Measurements from ENCODE around the gene NDUFAF5. TPM values are rescaled to one million over a fixed set of nuclear protein-coding genes. Genes with fewer than 3 reads are reported as not detected.

NDUFAF5 gene
- total and polyA plus RNA-seq, 2 experiments from 2014 or later, result 16.6 to 21.3 TPM

DNA sequence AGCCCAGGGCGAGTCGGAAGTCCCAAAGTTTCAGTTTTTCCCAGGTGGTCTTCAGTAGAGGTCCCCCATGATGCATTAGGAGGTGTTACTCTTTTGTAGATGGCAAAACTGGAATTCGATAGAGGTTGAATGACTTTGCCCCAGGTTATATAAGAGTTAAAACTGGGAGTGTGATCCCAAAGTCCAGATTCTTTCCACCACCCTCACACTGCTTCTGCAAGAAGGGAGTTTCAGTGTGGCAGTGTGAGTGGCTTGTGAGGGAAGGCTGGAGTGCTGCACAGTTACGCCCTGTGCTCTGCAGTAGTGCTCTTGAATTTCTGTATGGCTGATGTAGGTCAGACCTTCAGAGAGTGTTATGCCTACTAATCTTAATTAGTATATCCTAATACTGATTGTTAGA lies 29.8 kb downstream of the NDUFAF5 start:
- Histone ChIP-seq H3K36me3 (replicated peaks; ENCODE audit: insufficient read depth, low read depth) (no peaks in the 10 kb centered on the region), H3K79me2 (no peaks in the 10 kb centered on the region), H3K9me2 (replicated peaks; ENCODE audit: insufficient read depth) (no peaks in the 10 kb centered on the region), H2AFZ (no peak overlapping the region), H4K20me1 (ENCODE audit: insufficient read depth, poor library complexity, severe bottlenecking) (no peaks in the 10 kb centered on the region), H3K4me2 (no peak overlapping the region), H3K4me3 (no peak overlapping the region), H3K9me3 (ENCODE audit: low read depth) (no peaks in the 10 kb centered on the region), H3K27me3 (no peaks in the 10 kb centered on the region), H3K27ac (no peak overlapping the region), H3K4me1 (ENCODE audit: insufficient read depth) (no peaks in the 10 kb centered on the region)
- TF ChIP-seq EZH2 (IDR thresholded peaks at IDR 0.05; ENCODE audit: borderline replicate concordance) (no peak), CTCF (IDR thresholded peaks at IDR 0.05; ENCODE audit: poor library complexity) (no peak), EZH2phosphoT487 (IDR thresholded peaks at IDR 0.05; ENCODE audit: low read depth, severe bottlenecking, unreplicated experiment) (no peak)
- WGBS (ENCODE audit: low lambda C conversion rate, missing lambda C conversion rate), result 88% methylated on average over 4 of the region's 4 CpGs
- DNase-seq (ENCODE audit: low spot score), result no peak

DNA sequence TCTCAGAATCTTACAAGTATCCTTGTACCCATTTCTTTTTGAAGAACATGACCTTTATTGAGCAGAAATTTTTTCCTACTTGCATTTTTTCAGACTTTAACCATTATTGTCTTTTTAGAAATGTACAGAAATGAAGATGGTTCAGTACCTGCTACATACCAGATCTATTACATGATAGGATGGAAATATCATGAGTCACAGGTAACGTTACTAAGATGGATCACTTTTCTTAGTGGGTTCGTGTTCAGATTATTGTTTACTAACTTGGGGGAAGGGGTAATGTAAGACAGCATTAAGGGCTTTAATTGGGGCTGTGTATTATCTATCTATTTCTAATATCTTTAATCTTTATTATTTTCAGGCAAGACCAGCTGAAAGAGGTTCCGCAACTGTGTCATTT lies 31.9 kb downstream of the NDUFAF5 start:
- Histone ChIP-seq H3K27ac (no peak overlapping the region), H3K79me2 (no peaks in the 10 kb centered on the region), H2AFZ (no peak overlapping the region), H3K9me3 (ENCODE audit: low read depth) (no peaks in the 10 kb centered on the region), H3K27me3 (no peaks in the 10 kb centered on the region), H3K4me3 (no peak overlapping the region), H3K36me3 (replicated peaks; ENCODE audit: insufficient read depth, low read depth) (no peaks in the 10 kb centered on the region), H4K20me1 (ENCODE audit: insufficient read depth, poor library complexity, severe bottlenecking) (no peaks in the 10 kb centered on the region), H3K4me1 (ENCODE audit: insufficient read depth) (no peaks in the 10 kb centered on the region), H3K4me2 (no peak overlapping the region), H3K9me2 (replicated peaks; ENCODE audit: insufficient read depth) (no peaks in the 10 kb centered on the region)
- TF ChIP-seq EZH2phosphoT487 (IDR thresholded peaks at IDR 0.05; ENCODE audit: low read depth, severe bottlenecking, unreplicated experiment) (no peak), EZH2 (IDR thresholded peaks at IDR 0.05; ENCODE audit: borderline replicate concordance) (no peak), CTCF (IDR thresholded peaks at IDR 0.05; ENCODE audit: poor library complexity) (no peak)
- DNase-seq (ENCODE audit: low spot score), result no peak
- 87% methylated on average over 3 of the region's 3 CpGs for WGBS (ENCODE audit: low lambda C conversion rate, missing lambda C conversion rate)

DNA sequence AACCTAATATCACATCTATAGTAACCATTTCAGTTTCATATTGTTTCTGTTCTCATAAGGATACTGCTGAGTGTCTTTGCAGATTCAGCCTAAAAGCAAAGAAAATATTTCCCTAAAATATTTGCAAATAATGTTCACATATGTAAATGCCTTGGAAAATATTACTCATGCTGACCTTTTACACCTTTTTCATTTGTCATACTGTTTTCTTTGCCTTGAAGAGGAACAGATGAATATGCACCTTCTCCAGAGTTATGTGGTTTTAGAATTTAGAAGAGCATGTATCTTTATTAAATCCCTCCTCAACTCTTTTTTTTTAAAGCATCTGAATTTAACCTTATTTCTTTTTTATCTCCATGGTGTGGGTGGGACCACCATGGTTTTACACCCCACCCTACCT lies 32.5 kb downstream of the NDUFAF5 start:
- no peak overlapping the region for H2AFZ ChIP-seq
- H3K9me2 ChIP-seq (replicated peaks; ENCODE audit: insufficient read depth), result no peaks in the 10 kb centered on the region
- H3K4me1 ChIP-seq (ENCODE audit: insufficient read depth), result no peaks in the 10 kb centered on the region
- no peaks in the 10 kb centered on the region for H4K20me1 ChIP-seq (ENCODE audit: insufficient read depth, poor library complexity, severe bottlenecking)
- TF ChIP-seq EZH2 (IDR thresholded peaks at IDR 0.05; ENCODE audit: borderline replicate concordance) (no peak), EZH2phosphoT487 (IDR thresholded peaks at IDR 0.05; ENCODE audit: low read depth, severe bottlenecking, unreplicated experiment) (no peak), CTCF (IDR thresholded peaks at IDR 0.05; ENCODE audit: poor library complexity) (no peak)
- no peaks in the 10 kb centered on the region for H3K79me2 ChIP-seq
- H3K9me3 ChIP-seq (ENCODE audit: low read depth), result no peaks in the 10 kb centered on the region
- no peaks in the 10 kb centered on the region for H3K27me3 ChIP-seq
- no peak overlapping the region for H3K4me3 ChIP-seq
- DNase-seq (ENCODE audit: low spot score), result no peak
- H3K36me3 ChIP-seq (replicated peaks; ENCODE audit: insufficient read depth, low read depth), result no peaks in the 10 kb centered on the region
- H3K4me2 ChIP-seq, result no peak overlapping the region
- no peak overlapping the region for H3K27ac ChIP-seq

Measured in hepatocyte (in vitro differentiated cells).